Frontal cortex (tissue), 4 donors: Measurements from ENCODE around the gene MICU2. TPM values are rescaled to one million over a fixed set of nuclear protein-coding genes. Genes with fewer than 3 reads are reported as not detected.

ENCODE experiments used
- DNase-seq, 2 donors: peaks; one replicate each; pipeline ENCODE4 v3.0.0; 2012; ENCODE audit warnings: low spot score in 2 of 2
- FAIRE-seq: peaks from 2 replicates; lab custom pipeline; 2012; peaks lifted over from hg19 to GRCh38; lab: Jason Lieb, UNC
- total RNA-seq: library from RNA; depleted of rRNA; stranded (reverse); fragments of >200 nt; gene quantifications from one replicate; pipeline ENCODE4 v1.2.3, GENCODE V29; 2014
- donor health status: control.
- donor health status: control.
- donor health status: control.

MICU2 gene, protein sequence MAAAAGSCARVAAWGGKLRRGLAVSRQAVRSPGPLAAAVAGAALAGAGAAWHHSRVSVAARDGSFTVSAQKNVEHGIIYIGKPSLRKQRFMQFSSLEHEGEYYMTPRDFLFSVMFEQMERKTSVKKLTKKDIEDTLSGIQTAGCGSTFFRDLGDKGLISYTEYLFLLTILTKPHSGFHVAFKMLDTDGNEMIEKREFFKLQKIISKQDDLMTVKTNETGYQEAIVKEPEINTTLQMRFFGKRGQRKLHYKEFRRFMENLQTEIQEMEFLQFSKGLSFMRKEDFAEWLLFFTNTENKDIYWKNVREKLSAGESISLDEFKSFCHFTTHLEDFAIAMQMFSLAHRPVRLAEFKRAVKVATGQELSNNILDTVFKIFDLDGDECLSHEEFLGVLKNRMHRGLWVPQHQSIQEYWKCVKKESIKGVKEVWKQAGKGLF
- 47.3 TPM for total RNA-seq

DNA sequence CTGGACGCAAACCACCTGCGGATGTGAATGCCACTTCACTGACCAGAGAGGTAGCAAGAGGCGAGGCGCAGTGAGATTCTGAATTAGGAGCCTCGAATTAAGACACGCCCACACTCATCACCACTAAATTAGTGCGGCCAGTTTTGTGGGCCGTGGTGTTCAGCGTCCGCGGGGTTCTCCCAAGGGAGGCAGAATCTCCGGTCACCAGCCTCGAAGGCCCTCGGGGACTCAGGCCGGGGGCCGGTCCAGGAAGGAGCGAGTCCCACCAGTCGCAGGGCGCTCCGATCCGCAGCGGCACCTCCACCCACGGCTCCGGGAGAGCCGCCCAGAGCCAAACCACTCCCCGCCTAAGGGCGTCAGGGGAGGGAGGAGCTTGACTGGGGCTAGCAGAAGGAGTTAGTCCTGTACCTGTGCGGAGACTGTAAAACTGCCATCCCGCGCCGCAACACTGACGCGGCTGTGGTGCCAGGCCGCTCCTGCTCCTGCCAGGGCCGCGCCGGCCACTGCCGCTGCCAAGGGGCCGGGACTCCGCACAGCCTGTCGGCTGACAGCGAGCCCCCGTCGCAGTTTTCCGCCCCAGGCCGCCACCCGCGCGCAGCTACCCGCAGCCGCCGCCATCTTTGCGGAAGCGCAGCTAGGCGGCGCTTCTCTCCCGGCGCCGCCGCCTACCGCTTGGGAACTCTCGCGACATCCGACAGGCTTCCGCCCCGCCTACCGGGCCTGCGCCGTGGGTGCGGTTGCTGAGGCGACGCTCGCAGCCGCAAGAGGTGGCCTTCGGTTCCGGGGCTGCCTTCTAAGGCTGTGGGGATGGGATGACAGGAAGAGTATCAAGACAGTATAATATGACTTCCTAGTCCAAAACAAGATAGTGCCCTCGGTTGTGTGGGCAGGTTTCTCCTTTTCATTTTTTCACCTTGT is at the start of gene MICU2:
Gene MICU2 (minus strand): TSS at position 640 of the 918 bp plus-strand sequence. CDS start 22 bp downstream, at position 618.
- FAIRE-seq, result no peak
- DNase-seq, result peak; percentile 77 to 84

DNA sequence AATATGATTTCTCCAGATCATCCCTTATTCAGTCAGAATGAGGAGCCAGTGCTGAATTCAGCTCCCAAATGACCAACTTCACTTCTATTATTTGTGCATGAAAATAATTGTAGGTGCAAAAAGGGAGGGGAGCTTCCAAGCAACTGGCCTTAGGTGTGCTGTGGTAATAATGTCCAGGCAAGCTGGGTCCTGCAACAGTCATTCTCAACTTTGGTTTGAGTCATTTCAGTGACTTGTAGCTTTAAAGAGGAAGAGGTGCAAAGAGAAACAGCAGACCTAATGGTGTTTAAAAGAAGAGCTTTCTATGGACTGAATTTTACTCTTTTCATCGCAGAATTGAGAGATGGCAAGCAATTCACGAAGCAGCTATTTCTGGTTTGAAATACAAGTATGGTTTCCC is 37.7 kb upstream of the MICU2 start:
- DNase-seq, result no peak
- FAIRE-seq, result no peak

DNA sequence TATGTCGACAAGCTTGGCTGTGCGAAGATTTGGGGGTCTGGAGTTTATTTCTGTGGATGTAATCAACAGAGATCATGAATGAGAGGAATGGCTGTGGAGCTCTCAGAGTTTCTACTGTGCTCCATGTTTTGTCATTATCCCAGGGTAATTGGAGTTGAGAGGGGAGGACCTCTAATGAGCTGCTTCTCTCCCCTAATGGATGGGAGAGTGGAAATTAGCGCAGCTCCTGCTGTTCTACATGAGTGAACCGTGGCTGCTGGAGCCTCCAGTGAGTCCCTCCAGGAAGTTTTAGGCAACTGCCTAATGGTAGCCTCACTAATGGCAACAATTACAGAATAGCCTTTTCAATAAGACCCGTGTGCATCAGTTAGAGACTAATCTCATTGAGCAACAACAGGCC is 35.6 kb upstream of the MICU2 start:
- FAIRE-seq, result no peak
- DNase-seq, result no peak

- FAIRE-seq, result peak; percentile 19
- DNase-seq, result peak; percentile 16 to 39
Observed at GRCh38 chr13:21638319-21639282, 34.6 kb upstream of the MICU2 start.

- DNase-seq (peak in 1 of 2 donors; percentile 12), FAIRE-seq (no peak)
Observed at GRCh38 chr13:21637296-21637695, 33.3 kb upstream of the MICU2 start.

- FAIRE-seq (no peak), DNase-seq (no peak)
Observed at GRCh38 chr13:21636656-21637055, 32.7 kb upstream of the MICU2 start.

- DNase-seq (no peak), FAIRE-seq (no peak)
Observed at GRCh38 chr13:21632196-21632595, 28.2 kb upstream of the MICU2 start.

- FAIRE-seq (peak; percentile 44), DNase-seq (peak in 1 of 2 donors; percentile 35)
Observed at GRCh38 chr13:21625366-21625765, 21.4 kb upstream of the MICU2 start.

DNA sequence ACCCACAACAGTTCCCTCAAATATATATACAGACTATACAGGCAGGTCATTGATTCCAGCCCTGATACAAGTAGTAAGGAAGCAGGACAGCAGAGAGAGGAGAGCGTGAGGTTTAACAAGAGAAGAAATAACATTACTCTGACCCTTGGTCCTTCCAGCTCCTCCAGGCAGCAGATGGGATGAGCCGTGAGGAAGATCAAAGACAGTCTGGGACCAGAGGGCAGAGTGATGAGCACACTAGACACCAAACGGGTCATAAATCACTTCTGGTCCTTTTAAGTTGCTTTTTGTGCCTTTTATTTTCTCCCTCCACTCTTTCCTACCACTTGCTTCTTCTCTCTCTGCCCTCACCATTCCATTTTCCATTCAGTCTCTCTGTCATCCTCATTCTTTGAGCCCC is 16.9 kb upstream of the MICU2 start:
- FAIRE-seq (no peak), DNase-seq (no peak)

DNA sequence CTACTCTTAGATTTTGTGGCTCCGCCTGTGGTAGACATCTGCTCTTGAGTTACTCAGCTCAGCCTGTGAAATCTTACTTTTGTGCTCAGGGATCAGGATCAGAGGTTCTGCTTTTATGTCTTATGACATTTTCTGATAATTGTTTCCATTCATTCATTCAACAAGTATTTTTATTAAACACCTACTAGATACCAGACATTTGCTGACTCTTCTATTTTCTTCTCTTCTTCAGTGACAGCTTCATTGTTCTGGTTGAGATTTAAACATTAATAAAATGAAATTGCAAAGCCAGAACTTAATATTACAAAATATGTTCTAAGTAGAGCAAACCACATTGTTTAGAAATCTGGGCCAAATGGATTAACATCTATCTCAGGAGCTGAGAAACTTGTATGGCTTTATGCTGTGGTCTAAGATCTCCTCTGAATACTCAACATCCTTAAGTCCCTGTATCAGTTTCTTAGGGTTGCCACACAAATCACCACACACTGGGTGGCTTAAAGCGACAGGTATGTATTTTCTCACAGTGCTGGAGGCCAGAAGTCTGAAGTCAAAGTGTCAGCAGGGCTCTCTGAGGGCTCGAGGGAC is 15.8 kb upstream of the MICU2 start:
- DNase-seq, result no peak
- no peak for FAIRE-seq

DNA sequence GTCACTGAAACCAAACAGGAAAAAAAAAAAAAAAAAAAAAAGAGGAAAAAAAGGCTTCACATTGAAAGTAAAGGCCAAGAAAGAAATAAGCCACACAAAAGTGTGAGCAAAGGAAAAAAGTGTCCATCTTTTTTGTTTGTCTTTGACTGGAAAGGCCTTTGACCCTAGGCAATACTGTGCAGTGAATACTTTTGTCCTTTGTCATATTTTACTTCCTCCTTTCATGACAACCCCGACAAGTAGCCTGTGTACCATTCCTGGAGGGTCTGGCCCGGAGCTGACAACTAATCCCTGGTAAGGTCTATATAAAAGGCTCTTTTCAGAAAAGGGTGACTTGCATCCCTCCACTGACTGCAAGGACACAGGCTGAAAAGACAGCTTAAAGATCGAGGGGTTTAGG is 12.9 kb upstream of the MICU2 start:
- DNase-seq, result no peak
- no peak for FAIRE-seq

DNA sequence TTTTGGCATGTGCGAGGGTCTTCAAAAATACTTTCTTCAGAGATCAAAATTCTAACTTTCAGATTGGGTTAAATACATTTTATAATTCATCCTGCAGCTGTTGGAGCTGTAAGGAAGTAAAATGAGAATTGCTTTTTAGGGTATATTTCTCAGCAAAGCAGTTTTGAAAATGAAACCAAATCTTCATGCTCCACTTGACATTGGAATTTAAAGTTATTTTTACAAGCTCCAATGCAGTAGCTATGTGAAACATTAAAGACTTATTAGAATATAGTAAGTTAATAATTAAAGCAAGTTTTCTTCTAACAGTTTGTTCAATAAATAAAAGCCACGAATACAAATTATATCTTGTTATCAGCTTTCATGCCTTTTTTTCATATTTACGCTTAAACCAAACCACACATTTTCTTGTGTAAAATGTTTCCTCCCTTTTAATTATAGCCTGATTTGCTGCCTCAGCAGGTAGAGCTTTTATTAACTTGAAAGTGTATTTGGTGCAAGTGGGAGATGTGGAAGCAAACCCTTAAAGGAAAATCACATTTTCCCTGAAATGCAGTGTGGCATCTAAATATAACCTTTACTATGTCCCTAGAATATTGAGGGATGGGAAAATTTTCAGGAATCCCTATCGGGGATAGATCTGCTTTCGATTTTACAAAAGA is 12.4 kb upstream of the MICU2 start:
- no peak for FAIRE-seq
- DNase-seq, result no peak

GRCh38 chr13:21615427-21615826 is 11.5 kb upstream of the MICU2 start:
- DNase-seq (no peak), FAIRE-seq (no peak)

DNA sequence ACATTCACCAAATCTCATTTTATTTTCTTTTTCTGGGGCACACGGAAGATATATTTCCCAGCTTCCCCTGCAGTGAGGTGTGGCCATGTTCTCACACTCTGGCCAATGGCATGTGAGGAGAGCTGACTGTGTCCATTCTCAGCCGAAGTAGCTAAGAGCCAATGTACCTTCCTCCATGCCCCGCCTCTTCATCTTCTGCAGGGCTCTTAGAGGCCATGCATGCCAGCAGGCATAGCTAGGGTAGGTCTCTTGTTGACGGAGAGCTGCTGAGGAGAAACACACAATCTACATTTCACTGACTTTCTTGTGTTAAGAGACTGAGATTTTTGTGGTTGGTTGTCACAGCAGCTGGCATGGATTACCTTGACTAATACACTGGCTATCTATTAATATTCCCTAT is 9.8 kb upstream of the MICU2 start:
- FAIRE-seq, result no peak
- DNase-seq, result no peak

DNA sequence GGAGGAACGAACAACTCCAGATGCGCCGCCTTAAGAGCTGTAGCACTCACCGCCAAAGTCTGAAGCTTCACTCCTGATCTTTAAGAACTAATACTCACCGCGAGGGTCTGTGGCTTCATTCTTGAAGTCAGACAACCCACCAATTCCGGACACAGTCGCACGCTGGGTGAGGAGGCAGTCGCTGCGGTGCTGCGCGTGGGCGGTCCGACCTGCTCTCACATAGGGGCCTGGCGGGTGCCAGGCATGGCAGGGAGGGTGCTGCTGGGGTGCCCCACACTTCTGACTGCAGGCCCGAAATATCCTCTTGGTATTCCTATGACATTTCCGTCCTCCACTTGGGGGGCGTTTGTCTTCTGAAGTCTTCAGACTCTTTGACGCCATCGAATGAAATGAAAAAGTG is 7.4 kb upstream of the MICU2 start:
- no peak for FAIRE-seq
- DNase-seq, result no peak

GRCh38 chr13:21610687-21611086 is 6.7 kb upstream of the MICU2 start:
- DNase-seq, result no peak
- FAIRE-seq, result no peak

- no peak for FAIRE-seq
- DNase-seq, result no peak
Observed at GRCh38 chr13:21608961-21609360, 5.0 kb upstream of the MICU2 start.

DNA sequence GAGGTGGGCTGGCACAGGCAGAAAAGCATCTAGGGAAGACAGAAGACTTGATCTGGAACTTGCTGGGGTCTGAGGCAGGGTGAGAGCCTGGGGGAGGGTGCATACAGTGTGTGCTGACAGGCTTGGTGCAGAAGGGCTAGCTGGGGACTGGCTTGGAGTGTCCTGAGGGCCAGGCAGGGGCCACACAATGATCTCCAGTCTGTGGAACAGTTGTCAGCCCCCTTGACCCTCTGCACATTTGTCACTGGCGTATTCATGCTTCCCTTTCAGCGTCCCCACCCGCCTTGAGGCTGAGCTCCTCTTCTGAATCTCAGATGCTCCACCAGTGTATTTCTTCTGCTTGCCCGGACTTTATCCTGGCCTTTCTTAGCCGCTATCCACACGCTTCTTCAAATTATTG is 2.8 kb upstream of the MICU2 start:
- FAIRE-seq (no peak), DNase-seq (no peak)

- FAIRE-seq (no peak), DNase-seq (no peak)
Observed at GRCh38 chr13:21606251-21606650, 2.3 kb upstream of the MICU2 start.
